ENCODE measurements around the gene KRCC1. TPM values are rescaled to one million over a fixed set of nuclear protein-coding genes. Genes with fewer than 3 reads are reported as not detected.

KRCC1 gene
- total and polyA plus RNA-seq, 9 of the 15 experiments (the other 6 are each of a cell fraction or from before 2014, with no cell fraction given), result 1.9 to 6.0 (median 2.2) TPM

DNA sequence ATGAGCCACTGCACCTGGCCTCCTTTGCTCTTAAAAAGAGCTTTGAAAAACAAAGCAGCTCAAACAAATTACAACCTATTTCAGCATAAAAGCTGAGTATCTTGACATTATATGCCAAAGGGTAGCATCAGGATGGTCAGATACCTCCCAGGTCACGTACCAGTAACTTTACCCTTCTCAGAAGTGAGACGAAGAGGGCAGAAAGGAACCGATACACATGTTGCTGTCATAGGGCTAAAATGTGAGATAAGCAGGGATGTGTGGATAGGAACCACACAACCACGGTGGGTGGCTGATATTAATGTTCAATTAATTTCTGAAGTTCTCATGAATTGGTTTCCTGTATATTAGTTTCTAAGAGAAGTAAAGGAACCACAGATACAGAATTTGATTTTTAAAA lies 26.7 kb downstream of the KRCC1 start:
- Histone ChIP-seq H3K9me3 (replicated peaks; ENCODE audit: control insufficient read depth, insufficient read depth, low read depth, low read length) (no peaks in the 10 kb centered on the region), H3K4me1 (replicated peaks in 1 of 2; ENCODE audit: control insufficient read depth in 2 of 2, insufficient read depth in 2 of 2, low read length in 2 of 2) (peaks cover 0 to 4% of the 10 kb centered on the region in 2 experiments; a peak in 1 of 5 replicates), H3K27ac (ENCODE audit: extremely low read depth, low read depth, low read length) (no peak overlapping the region), H3K4me2 (ENCODE audit: insufficient read depth, low read length) (no peak overlapping the region), H3K36me3 (ENCODE audit: control insufficient read depth, insufficient read depth, low read length) (no peaks in the 10 kb centered on the region), H3K79me2 (ENCODE audit: control insufficient read depth, insufficient read depth, low read length) (no peaks in the 10 kb centered on the region), H3K9me1 (ENCODE audit: control insufficient read depth, insufficient read depth, low read length) (no peaks in the 10 kb centered on the region), H3K9ac (ENCODE audit: insufficient read depth in 1 of 2, low read depth in 2 of 2, low read length in 2 of 2) (no peak overlapping the region), H3K27me3 (ENCODE audit: control insufficient read depth in 2 of 2, insufficient read depth in 2 of 2, low read length in 2 of 2) (no peaks in the 10 kb centered on the region), H2AFZ (ENCODE audit: low read depth, low read length) (no peak overlapping the region), H3K4me3 (no peak overlapping the region), H4K20me1 (replicated peaks; ENCODE audit: control insufficient read depth, insufficient read depth, low read length) (no peaks in the 10 kb centered on the region)
- POLR2A ChIA-PET, result interaction anchor here (1.5 kb wide), 1 partner anchor 13 kb away, joined by 5 read pairs; the partner anchor contains the start of gene RNU2-63P
- intact Hi-C loops (cut with micrococcal nuclease) (no loop called here), in situ Hi-C loops (cut with MboI) (no loop called here)
- CTCF ChIA-PET (ENCODE audit: low intra/inter-chr PET ratio), result no interaction called here
- no peak for FAIRE-seq
- 45% methylated on average over 4 of the region's 4 CpGs for WGBS (ENCODE audit: insufficient coverage, low coverage, missing lambda C conversion rate)
- ATAC-seq, result no peak
- DNase-seq (ENCODE audit: extremely low read depth in 1 of 4, low spot score in 3 of 4), result no peak
- BruUV-seq (replicated peaks), result no TSS peak
- TF ChIP-seq TAF7 (tag; IDR thresholded peaks at IDR 0.05) (no peak), STAT5A (IDR thresholded peaks at IDR 0.05; ENCODE audit: borderline replicate concordance, low read length) (no peak), HLTF (IDR thresholded peaks at IDR 0.05) (no peak), TRIM28 (IDR thresholded peaks at IDR 0.05) (no peak), TCFL5 (CRISPR knock-in tag; conservative IDR thresholded peaks at IDR 0.05) (no peak), NCOA4 (IDR thresholded peaks at IDR 0.05; ENCODE audit: partially characterized antibody) (no peak), ZNF316 (IDR thresholded peaks at IDR 0.05) (no peak), KAT8 (IDR thresholded peaks at IDR 0.05; ENCODE audit: low read depth) (no peak), CHCHD3 (CRISPR knock-in tag; IDR thresholded peaks at IDR 0.05) (no peak), CBX8 (IDR thresholded peaks at IDR 0.05; ENCODE audit: borderline replicate concordance, extremely low read depth, low read depth, low read length, poor library complexity, severe bottlenecking) (no peak), ZNF174 (CRISPR knock-in tag; IDR thresholded peaks at IDR 0.05) (no peak), ZNF133 (CRISPR knock-in tag; IDR thresholded peaks at IDR 0.05) (no peak), SMARCA4 (IDR thresholded peaks at IDR 0.05) (no peak)
- TF ChIP-seq, protein P1, sequence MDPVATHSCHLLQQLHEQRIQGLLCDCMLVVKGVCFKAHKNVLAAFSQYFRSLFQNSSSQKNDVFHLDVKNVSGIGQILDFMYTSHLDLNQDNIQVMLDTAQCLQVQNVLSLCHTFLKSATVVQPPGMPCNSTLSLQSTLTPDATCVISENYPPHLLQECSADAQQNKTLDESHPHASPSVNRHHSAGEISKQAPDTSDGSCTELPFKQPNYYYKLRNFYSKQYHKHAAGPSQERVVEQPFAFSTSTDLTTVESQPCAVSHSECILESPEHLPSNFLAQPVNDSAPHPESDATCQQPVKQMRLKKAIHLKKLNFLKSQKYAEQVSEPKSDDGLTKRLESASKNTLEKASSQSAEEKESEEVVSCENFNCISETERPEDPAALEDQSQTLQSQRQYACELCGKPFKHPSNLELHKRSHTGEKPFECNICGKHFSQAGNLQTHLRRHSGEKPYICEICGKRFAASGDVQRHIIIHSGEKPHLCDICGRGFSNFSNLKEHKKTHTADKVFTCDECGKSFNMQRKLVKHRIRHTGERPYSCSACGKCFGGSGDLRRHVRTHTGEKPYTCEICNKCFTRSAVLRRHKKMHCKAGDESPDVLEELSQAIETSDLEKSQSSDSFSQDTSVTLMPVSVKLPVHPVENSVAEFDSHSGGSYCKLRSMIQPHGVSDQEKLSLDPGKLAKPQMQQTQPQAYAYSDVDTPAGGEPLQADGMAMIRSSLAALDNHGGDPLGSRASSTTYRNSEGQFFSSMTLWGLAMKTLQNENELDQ (CRISPR knock-in tag; IDR thresholded peaks at IDR 0.05; ENCODE audit: borderline replicate concordance), result no peak
- TF ChIP-seq, protein P2, sequence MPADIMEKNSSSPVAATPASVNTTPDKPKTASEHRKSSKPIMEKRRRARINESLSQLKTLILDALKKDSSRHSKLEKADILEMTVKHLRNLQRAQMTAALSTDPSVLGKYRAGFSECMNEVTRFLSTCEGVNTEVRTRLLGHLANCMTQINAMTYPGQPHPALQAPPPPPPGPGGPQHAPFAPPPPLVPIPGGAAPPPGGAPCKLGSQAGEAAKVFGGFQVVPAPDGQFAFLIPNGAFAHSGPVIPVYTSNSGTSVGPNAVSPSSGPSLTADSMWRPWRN (IDR thresholded peaks at IDR 0.05; ENCODE audit: low read depth), result no peak
- TF ChIP-seq, protein P3, sequence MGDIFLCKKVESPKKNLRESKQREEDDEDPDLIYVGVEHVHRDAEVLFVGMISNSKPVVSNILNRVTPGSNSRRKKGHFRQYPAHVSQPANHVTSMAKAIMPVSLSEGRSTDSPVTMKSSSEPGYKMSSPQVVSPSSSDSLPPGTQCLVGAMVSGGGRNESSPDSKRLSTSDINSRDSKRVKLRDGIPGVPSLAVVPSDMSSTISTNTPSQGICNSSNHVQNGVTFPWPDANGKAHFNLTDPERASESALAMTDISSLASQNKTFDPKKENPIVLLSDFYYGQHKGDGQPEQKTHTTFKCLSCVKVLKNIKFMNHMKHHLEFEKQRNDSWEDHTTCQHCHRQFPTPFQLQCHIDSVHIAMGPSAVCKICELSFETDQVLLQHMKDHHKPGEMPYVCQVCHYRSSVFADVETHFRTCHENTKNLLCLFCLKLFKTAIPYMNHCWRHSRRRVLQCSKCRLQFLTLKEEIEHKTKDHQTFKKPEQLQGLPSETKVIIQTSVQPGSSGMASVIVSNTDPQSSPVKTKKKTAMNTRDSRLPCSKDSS (IDR thresholded peaks at IDR 0.05; ENCODE audit: low read depth, partially characterized antibody), result no peak
- TF ChIP-seq, protein P4, sequence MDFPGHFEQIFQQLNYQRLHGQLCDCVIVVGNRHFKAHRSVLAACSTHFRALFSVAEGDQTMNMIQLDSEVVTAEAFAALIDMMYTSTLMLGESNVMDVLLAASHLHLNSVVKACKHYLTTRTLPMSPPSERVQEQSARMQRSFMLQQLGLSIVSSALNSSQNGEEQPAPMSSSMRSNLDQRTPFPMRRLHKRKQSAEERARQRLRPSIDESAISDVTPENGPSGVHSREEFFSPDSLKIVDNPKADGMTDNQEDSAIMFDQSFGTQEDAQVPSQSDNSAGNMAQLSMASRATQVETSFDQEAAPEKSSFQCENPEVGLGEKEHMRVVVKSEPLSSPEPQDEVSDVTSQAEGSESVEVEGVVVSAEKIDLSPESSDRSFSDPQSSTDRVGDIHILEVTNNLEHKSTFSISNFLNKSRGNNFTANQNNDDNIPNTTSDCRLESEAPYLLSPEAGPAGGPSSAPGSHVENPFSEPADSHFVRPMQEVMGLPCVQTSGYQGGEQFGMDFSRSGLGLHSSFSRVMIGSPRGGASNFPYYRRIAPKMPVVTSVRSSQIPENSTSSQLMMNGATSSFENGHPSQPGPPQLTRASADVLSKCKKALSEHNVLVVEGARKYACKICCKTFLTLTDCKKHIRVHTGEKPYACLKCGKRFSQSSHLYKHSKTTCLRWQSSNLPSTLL (IDR thresholded peaks at IDR 0.05), result no peak
